Liver (tissue), 9 donors: ENCODE results near the gene MRTFB. TPM values are rescaled to one million over a fixed set of nuclear protein-coding genes. Genes with fewer than 3 reads are reported as not detected.

ENCODE experiments used
- DNase-seq: peaks from one replicate; pipeline ENCODE4 v3.0.0-alpha.2; 2017; ENCODE audit warnings: low spot score
- H3K27ac ChIP-seq, 2 donors: one replicate each; pipeline ENCODE4 v1.7.0; 2013; ENCODE audit warnings: inconsistent platforms in 2 of 2, low read length in 2 of 2, control low read depth in 1 of 2, low read depth in 1 of 2, mild to moderate bottlenecking in 1 of 2
- H3K27me3 ChIP-seq, 4 donors: one replicate each; pipeline versions ENCODE4 v1.6.1 to v1.7.0; 2013; ENCODE audit warnings: low read length in 3 of 4, inconsistent platforms in 1 of 4, mild to moderate bottlenecking in 1 of 4, moderate library complexity in 1 of 4; ENCODE audit not compliant: control insufficient read depth in 4 of 4, insufficient read depth in 4 of 4
- H3K36me3 ChIP-seq, 4 donors: one replicate each; pipeline versions ENCODE4 v1.6.1 to v1.7.0; 2013; ENCODE audit warnings: low read length in 3 of 4, mild to moderate bottlenecking in 3 of 4, low read depth in 1 of 4, moderate library complexity in 1 of 4; ENCODE audit not compliant: control insufficient read depth in 4 of 4, insufficient read depth in 3 of 4
- H3K4me1 ChIP-seq, 4 donors: one replicate each; pipeline versions ENCODE4 v1.6.1 to v1.7.0; 2013; ENCODE audit warnings: low read length in 3 of 4, mild to moderate bottlenecking in 3 of 4, moderate library complexity in 1 of 4; ENCODE audit not compliant: control insufficient read depth in 4 of 4, insufficient read depth in 4 of 4
- H3K4me3 ChIP-seq, 3 donors: one replicate each; pipeline versions ENCODE4 v1.6.1 to v1.7.0; 2013; ENCODE audit warnings: low read length in 3 of 3, control low read depth in 1 of 3, low read depth in 1 of 3, mild to moderate bottlenecking in 1 of 3
- H3K9ac ChIP-seq, 2 donors: one replicate each; pipeline ENCODE4 v1.7.0; 2013; ENCODE audit warnings: low read length in 2 of 2, mild to moderate bottlenecking in 2 of 2, moderate library complexity in 2 of 2, control low read depth in 1 of 2, low read depth in 1 of 2
- H3K9me3 ChIP-seq, 4 donors: one replicate each; pipeline versions ENCODE4 v1.6.1 to v1.7.0; 2013; ENCODE audit warnings: low read length in 3 of 4; ENCODE audit not compliant: control insufficient read depth in 4 of 4
- EGR1 ChIP-seq, 2 donors: IDR thresholded peaks; 2 replicates each; pipeline ENCODE4 v1.6.1; 2016 to 2018; ENCODE audit warnings: antibody characterized with exemption in 2 of 2, low read depth in 2 of 2
- FOXA1 ChIP-seq: IDR thresholded peaks from 2 replicates; pipeline ENCODE4 v1.6.1; 2016; ENCODE audit warnings: antibody characterized with exemption
- FOXA2 ChIP-seq: IDR thresholded peaks from 2 replicates; pipeline ENCODE4 v1.6.1; 2016; ENCODE audit warnings: antibody characterized with exemption
- GABPA ChIP-seq, 2 donors: IDR thresholded peaks in 1 of 2; conservative IDR thresholded peaks in 1 of 2; 2 replicates each; pipeline ENCODE4 v1.6.1; 2016; ENCODE audit warnings: antibody characterized with exemption in 2 of 2, mild to moderate bottlenecking in 1 of 2, moderate library complexity in 1 of 2
- HNF4A ChIP-seq, 2 donors: conservative IDR thresholded peaks; 2 replicates each; pipeline ENCODE4 v1.6.1; 2016; ENCODE audit warnings: antibody characterized with exemption in 2 of 2, mild to moderate bottlenecking in 2 of 2
- HNF4G ChIP-seq: IDR thresholded peaks from 2 replicates; pipeline ENCODE4 v1.6.1; 2016; ENCODE audit warnings: antibody characterized with exemption
- JUND ChIP-seq, 2 donors: IDR thresholded peaks; 2 replicates each; pipeline ENCODE4 v1.6.1; 2016; ENCODE audit warnings: antibody characterized with exemption in 2 of 2
- NR2F2 ChIP-seq: IDR thresholded peaks from 2 replicates; pipeline ENCODE4 v1.6.1; 2016; ENCODE audit warnings: antibody characterized with exemption
- RAD21 ChIP-seq, 2 donors: IDR thresholded peaks; 2 replicates each; pipeline ENCODE4 v1.6.1; 2016; ENCODE audit warnings: antibody characterized with exemption in 2 of 2, mild to moderate bottlenecking in 2 of 2
- RXRA ChIP-seq, 2 donors: IDR thresholded peaks; 2 replicates each; pipeline ENCODE4 v1.6.1; 2017 to 2018; ENCODE audit warnings: antibody characterized with exemption in 2 of 2, mild to moderate bottlenecking in 1 of 2
- SP1 ChIP-seq: IDR thresholded peaks from 2 replicates; pipeline ENCODE4 v1.6.1; 2018; ENCODE audit warnings: antibody characterized with exemption, mild to moderate bottlenecking
- TAF1 ChIP-seq: conservative IDR thresholded peaks from 2 replicates; pipeline ENCODE4 v1.6.1; 2016; ENCODE audit warnings: antibody characterized with exemption, mild to moderate bottlenecking
- YY1 ChIP-seq: IDR thresholded peaks from 2 replicates; pipeline ENCODE4 v1.6.1; 2016; ENCODE audit warnings: antibody characterized with exemption, mild to moderate bottlenecking
- WGBS: extraction: QIAGEN DNeasy Blood & Tissue Kit; methylation state at CpG from one replicate; pipeline ENCODE4 v1.1.7; 2013; 5-methylcytosine and 5-hydroxymethylcytosine counted together
- polyA plus RNA-seq, 2 donors: library from polyadenylated mRNA; stranded (reverse) in 1 of 2; unstranded in 1 of 2; fragments of 200-250 nt in 1 of 2; fragments of >200 nt in 1 of 2; fragmentation: Nextera tagmentation in 1 of 2; extraction: Ambion mirVana in 1 of 2; gene quantifications; one replicate each; pipeline versions ENCODE4 v1.2.1 to v1.2.3, GENCODE V29; 2013 to 2015
- total RNA-seq, 2 donors: library from RNA; depleted of rRNA; stranded (reverse); fragments of >200 nt; gene quantifications; one replicate each; pipeline ENCODE4 v1.2.3, GENCODE V29; 2014
- TF ChIP-seq, protein P1 (sequence below): IDR thresholded peaks from 2 replicates; pipeline ENCODE4 v1.6.1; 2016; ENCODE audit warnings: antibody characterized with exemption, mild to moderate bottlenecking
- TF ChIP-seq, protein P2 (sequence below): IDR thresholded peaks from 2 replicates; pipeline ENCODE4 v1.6.1; 2016; ENCODE audit warnings: antibody characterized with exemption
- TF ChIP-seq, protein P3 (sequence below): IDR thresholded peaks from 2 replicates; pipeline ENCODE4 v1.6.1; 2016; ENCODE audit warnings: antibody characterized with exemption
- TF ChIP-seq, protein P4 (sequence below): IDR thresholded peaks from 2 replicates; pipeline ENCODE4 v1.6.1; 2016; ENCODE audit warnings: antibody characterized with exemption
- TF ChIP-seq, protein P5 (sequence below): fragments of 150-350 bp; IDR thresholded peaks from 2 replicates; pipeline ENCODE4 v1.5.1; 2017; ENCODE audit warnings: improper control_type of control experiment, low read depth, low read length; ENCODE audit not compliant: missing input control
- donor health status: healthy.
- donor health status: healthy.
- donor health status: healthy.
- donor health status: healthy.
- donor health status: healthy.

Gene MRTFB
- total and polyA plus RNA-seq, 4 donors: 4.1 to 14.2 (median 5.8) TPM

DNA sequence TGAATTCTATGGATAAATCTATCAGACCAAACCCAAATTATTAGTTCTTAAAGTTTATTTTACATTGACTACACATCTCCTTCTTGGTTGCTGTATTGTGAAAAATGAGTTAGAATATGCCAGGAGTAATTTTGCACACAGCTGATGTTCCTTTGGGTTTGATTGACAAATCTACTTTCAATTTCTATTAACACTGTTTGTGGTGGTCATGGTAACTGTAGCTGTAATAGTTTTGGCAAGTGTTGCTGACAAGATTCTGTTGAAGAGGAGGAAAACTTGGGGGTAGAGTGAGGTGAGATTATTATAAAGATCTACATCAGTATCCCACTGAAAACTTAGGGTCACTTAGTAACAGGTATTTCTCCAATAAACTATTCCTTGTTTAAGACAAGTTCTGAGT, 30.3 kb downstream of the MRTFB start:
- H3K4me1 ChIP-seq: peaks cover 8 to 40% (median 22%) of the 10 kb centered on the region in 4 donors
- DNase-seq: no peak
- H3K36me3 ChIP-seq: no peaks in the 10 kb centered on the region
- H3K9ac ChIP-seq: no peak overlapping the region
- H3K27me3 ChIP-seq: no peaks in the 10 kb centered on the region
- peak overlapping the region in 1 of 2 donors; percentile 15 for H3K27ac ChIP-seq
- H3K4me3 ChIP-seq: no peak overlapping the region
- H3K9me3 ChIP-seq: no peaks in the 10 kb centered on the region
- TF ChIP-seq TAF1 (no peak), GABPA (IDR thresholded peaks at IDR 0.05 in 1 of 2, conservative IDR thresholded peaks at IDR 0.05 in 1 of 2) (no peak), SP1 (no peak), FOXA1 (no peak), EGR1 (IDR thresholded peaks at IDR 0.05; ENCODE audit: low read depth in 2 of 2) (no peak), RXRA (IDR thresholded peaks at IDR 0.05) (no peak), YY1 (no peak)
- TF ChIP-seq, protein P1, sequence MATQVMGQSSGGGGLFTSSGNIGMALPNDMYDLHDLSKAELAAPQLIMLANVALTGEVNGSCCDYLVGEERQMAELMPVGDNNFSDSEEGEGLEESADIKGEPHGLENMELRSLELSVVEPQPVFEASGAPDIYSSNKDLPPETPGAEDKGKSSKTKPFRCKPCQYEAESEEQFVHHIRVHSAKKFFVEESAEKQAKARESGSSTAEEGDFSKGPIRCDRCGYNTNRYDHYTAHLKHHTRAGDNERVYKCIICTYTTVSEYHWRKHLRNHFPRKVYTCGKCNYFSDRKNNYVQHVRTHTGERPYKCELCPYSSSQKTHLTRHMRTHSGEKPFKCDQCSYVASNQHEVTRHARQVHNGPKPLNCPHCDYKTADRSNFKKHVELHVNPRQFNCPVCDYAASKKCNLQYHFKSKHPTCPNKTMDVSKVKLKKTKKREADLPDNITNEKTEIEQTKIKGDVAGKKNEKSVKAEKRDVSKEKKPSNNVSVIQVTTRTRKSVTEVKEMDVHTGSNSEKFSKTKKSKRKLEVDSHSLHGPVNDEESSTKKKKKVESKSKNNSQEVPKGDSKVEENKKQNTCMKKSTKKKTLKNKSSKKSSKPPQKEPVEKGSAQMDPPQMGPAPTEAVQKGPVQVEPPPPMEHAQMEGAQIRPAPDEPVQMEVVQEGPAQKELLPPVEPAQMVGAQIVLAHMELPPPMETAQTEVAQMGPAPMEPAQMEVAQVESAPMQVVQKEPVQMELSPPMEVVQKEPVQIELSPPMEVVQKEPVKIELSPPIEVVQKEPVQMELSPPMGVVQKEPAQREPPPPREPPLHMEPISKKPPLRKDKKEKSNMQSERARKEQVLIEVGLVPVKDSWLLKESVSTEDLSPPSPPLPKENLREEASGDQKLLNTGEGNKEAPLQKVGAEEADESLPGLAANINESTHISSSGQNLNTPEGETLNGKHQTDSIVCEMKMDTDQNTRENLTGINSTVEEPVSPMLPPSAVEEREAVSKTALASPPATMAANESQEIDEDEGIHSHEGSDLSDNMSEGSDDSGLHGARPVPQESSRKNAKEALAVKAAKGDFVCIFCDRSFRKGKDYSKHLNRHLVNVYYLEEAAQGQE: no peak

DNA sequence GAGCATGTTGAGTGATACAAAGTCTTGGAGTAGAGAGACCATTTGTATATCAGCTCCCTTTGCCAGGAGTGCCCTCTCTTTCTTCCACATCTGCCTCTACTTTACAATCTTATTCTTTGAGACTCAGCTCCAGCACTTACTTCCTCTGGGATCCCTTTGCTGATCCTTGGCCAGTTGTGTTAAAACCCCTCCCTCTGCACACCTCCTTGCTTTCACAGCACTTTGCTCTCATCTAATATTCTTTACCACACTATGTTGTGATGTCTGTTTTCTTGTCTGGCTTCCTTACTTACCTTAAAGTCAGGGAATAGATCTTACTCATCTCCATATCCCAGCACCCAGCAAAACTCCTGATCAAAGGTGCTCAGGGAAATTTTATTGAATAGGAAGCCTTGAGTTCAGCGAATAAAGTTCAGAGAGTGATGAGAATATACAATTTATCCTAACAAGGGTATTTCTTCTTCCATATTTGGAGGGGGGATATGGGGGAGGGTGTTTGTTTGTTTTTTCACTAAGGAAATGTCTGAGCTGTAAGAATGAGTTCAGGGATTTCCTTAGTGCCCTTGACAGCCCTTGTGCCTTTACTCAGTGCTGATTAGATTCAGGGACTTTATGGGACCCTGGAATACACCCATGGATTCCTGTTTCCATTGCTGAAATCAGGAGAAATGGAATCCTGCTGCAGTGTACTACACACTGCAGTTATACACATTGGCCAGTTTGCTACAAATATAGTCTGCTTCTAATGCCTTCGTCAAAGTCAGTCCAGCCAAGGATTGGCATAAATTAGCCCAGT, 32.0 kb downstream of the MRTFB start:
- 85% methylated on average over 2 of the region's 2 CpGs for WGBS
- no peak for DNase-seq
- Histone ChIP-seq H3K36me3 (no peaks in the 10 kb centered on the region), H3K27ac (no peak overlapping the region), H3K9ac (no peak overlapping the region), H3K9me3 (no peaks in the 10 kb centered on the region), H3K27me3 (no peaks in the 10 kb centered on the region), H3K4me3 (no peak overlapping the region), H3K4me1 (peaks cover 10 to 50% (median 18%) of the 10 kb centered on the region in 4 donors)
- TF ChIP-seq SP1: no peak
- no peak for TF ChIP-seq NR2F2
- TF ChIP-seq HNF4G: no peak
- no peak for TF ChIP-seq HNF4A (conservative IDR thresholded peaks at IDR 0.05)
- TF ChIP-seq, protein P2, sequence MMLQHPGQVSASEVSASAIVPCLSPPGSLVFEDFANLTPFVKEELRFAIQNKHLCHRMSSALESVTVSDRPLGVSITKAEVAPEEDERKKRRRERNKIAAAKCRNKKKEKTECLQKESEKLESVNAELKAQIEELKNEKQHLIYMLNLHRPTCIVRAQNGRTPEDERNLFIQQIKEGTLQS: no peak
- no peak for TF ChIP-seq JUND (IDR thresholded peaks at IDR 0.05)
- TF ChIP-seq RXRA (IDR thresholded peaks at IDR 0.05): no peak
- TF ChIP-seq TAF1: no peak
- TF ChIP-seq, protein P3, sequence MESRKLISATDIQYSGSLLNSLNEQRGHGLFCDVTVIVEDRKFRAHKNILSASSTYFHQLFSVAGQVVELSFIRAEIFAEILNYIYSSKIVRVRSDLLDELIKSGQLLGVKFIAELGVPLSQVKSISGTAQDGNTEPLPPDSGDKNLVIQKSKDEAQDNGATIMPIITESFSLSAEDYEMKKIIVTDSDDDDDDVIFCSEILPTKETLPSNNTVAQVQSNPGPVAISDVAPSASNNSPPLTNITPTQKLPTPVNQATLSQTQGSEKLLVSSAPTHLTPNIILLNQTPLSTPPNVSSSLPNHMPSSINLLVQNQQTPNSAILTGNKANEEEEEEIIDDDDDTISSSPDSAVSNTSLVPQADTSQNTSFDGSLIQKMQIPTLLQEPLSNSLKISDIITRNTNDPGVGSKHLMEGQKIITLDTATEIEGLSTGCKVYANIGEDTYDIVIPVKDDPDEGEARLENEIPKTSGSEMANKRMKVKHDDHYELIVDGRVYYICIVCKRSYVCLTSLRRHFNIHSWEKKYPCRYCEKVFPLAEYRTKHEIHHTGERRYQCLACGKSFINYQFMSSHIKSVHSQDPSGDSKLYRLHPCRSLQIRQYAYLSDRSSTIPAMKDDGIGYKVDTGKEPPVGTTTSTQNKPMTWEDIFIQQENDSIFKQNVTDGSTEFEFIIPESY: no peak
- no peak for TF ChIP-seq EGR1 (IDR thresholded peaks at IDR 0.05; ENCODE audit: low read depth in 2 of 2)
- no peak for TF ChIP-seq FOXA2
- TF ChIP-seq GABPA (IDR thresholded peaks at IDR 0.05 in 1 of 2, conservative IDR thresholded peaks at IDR 0.05 in 1 of 2): no peak
- no peak for TF ChIP-seq FOXA1
- TF ChIP-seq RAD21 (IDR thresholded peaks at IDR 0.05): no peak
- TF ChIP-seq YY1: no peak
- TF ChIP-seq, protein P4, sequence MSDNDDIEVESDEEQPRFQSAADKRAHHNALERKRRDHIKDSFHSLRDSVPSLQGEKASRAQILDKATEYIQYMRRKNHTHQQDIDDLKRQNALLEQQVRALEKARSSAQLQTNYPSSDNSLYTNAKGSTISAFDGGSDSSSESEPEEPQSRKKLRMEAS: no peak
- TF ChIP-seq, protein P5, sequence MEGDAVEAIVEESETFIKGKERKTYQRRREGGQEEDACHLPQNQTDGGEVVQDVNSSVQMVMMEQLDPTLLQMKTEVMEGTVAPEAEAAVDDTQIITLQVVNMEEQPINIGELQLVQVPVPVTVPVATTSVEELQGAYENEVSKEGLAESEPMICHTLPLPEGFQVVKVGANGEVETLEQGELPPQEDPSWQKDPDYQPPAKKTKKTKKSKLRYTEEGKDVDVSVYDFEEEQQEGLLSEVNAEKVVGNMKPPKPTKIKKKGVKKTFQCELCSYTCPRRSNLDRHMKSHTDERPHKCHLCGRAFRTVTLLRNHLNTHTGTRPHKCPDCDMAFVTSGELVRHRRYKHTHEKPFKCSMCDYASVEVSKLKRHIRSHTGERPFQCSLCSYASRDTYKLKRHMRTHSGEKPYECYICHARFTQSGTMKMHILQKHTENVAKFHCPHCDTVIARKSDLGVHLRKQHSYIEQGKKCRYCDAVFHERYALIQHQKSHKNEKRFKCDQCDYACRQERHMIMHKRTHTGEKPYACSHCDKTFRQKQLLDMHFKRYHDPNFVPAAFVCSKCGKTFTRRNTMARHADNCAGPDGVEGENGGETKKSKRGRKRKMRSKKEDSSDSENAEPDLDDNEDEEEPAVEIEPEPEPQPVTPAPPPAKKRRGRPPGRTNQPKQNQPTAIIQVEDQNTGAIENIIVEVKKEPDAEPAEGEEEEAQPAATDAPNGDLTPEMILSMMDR: no peak
- TF ChIP-seq, protein P1: no peak
